T-cell (primary cell): Measurements from ENCODE around the gene CFAP53. TPM values are rescaled to one million over a fixed set of nuclear protein-coding genes. Genes with fewer than 3 reads are reported as not detected.

Experiments used
- ATAC-seq, 4 experiments: fragments of 200-7000 bp in 3 of 4; fragments of 150-1000 bp in 1 of 4; cut with Tn5 transposase; replicated peaks in 1 of 4; 1 replicate in 3 of 4; 2 replicates in 1 of 4; pipeline ENCODE4 v1.10.0; 2021; ENCODE audit warnings: moderate library complexity in 3 of 4, mild to moderate bottlenecking in 2 of 4, moderate number of reproducible peaks in 1 of 4
- CTCF ChIA-PET, 2 donors: fragments of 300-600 bp; sonication (Branson Sonifier 250); formaldehyde crosslinking; loops; one replicate each; lab custom pipeline; 2022; ENCODE audit warnings: antibody characterized with exemption in 2 of 2; lab: Charles Lee
- POLR2A ChIA-PET, 2 donors: fragments of 300-600 bp; sonication (Branson Sonifier 250); formaldehyde crosslinking; loops; one replicate each; lab custom pipeline; 2022; ENCODE audit warnings: antibody characterized with exemption in 2 of 2; lab: Charles Lee
- DNase-seq, 35 experiments: peaks; one replicate each; pipeline versions ENCODE4 v3.0.0 to v3.0.0-alpha.2; 2013 to 2023
- H3K27ac ChIP-seq: one replicate; pipeline ENCODE4 v1.5.1; 2013; ENCODE audit warnings: low read length
- H3K27me3 ChIP-seq, 2 experiments: replicated peaks in 1 of 2; 1 replicate in 1 of 2; 2 replicates in 1 of 2; pipeline versions ENCODE4 v1.6.1 to v1.7.0; 2013; ENCODE audit warnings: low read length in 1 of 2, mixed read lengths in 1 of 2; ENCODE audit not compliant: control insufficient read depth in 2 of 2, insufficient read depth in 2 of 2; ENCODE audit errors: extremely low read depth in 1 of 2
- H3K36me3 ChIP-seq, 2 donors: 1 replicate in 1 of 2; 2 replicates in 1 of 2; pipeline versions ENCODE4 v1.6.1 to v1.7.0; 2013; ENCODE audit warnings: low read length in 1 of 2; ENCODE audit not compliant: control insufficient read depth in 2 of 2, insufficient read depth in 1 of 2; ENCODE audit errors: extremely low read depth in 1 of 2
- H3K4me1 ChIP-seq, 2 experiments: 1 replicate in 1 of 2; 2 replicates in 1 of 2; pipeline versions ENCODE4 v1.6.1 to v1.7.0; 2013; ENCODE audit warnings: low read length in 2 of 2, mixed read lengths in 1 of 2; ENCODE audit not compliant: insufficient read depth in 2 of 2, control insufficient read depth in 1 of 2; ENCODE audit errors: extremely low read depth in 1 of 2
- H3K4me3 ChIP-seq, 2 donors: 1 replicate in 1 of 2; 2 replicates in 1 of 2; pipeline versions ENCODE4 v1.5.1 to v1.7.0; 2013; ENCODE audit warnings: mild to moderate bottlenecking in 2 of 2, low read length in 1 of 2, moderate library complexity in 1 of 2; ENCODE audit not compliant: control insufficient read depth in 1 of 2; ENCODE audit errors: extremely low read depth in 1 of 2
- H3K9me3 ChIP-seq: 2 replicates; pipeline ENCODE4 v1.7.0; 2013
- H3K27ac Mint-ChIP-seq, 2 donors: one replicate each; pipeline ENCODE4 v1.8.0; 2020 to 2021; ENCODE audit warnings: mild to moderate bottlenecking in 2 of 2, mixed read lengths in 2 of 2
- H3K27me3 Mint-ChIP-seq, 2 donors: one replicate each; pipeline ENCODE4 v1.8.0; 2021 to 2022; ENCODE audit warnings: mixed read lengths in 2 of 2
- H3K36me3 Mint-ChIP-seq: one replicate; pipeline ENCODE4 v1.8.0; 2021; ENCODE audit warnings: mixed read lengths
- H3K4me1 Mint-ChIP-seq, 3 donors: one replicate each; pipeline ENCODE4 v1.8.0; 2020 to 2022; ENCODE audit warnings: mixed read lengths in 3 of 3, mild to moderate bottlenecking in 1 of 3
- H3K4me3 Mint-ChIP-seq, 3 donors: one replicate each; pipeline ENCODE4 v1.8.0; 2020 to 2022; ENCODE audit warnings: mild to moderate bottlenecking in 3 of 3, mixed read lengths in 3 of 3, moderate library complexity in 3 of 3
- H3K9me3 Mint-ChIP-seq, 3 donors: one replicate each; pipeline ENCODE4 v1.8.0; 2020 to 2022; ENCODE audit warnings: mixed read lengths in 3 of 3
- WGBS: methylation state at CpG from one replicate; pipeline ENCODE4 v1.1.5; 2013; ENCODE audit warnings: missing lambda C conversion rate; ENCODE audit not compliant: insufficient coverage; 5-methylcytosine and 5-hydroxymethylcytosine counted together
- total RNA-seq, 35 experiments: library from RNA in 6 of 35; stranded (reverse) in 6 of 35; fragments of 120-200 nt in 1 of 35; gene quantifications; one replicate each; pipeline versions ENCODE4 v1.2.1 to v1.2.4 and lab custom pipeline; 2013 to 2026

CFAP53 gene
- total RNA-seq, 5 donors from 2014 or later (not counting 1 experiment from before 2014, with no cell fraction given), result 0.56 to 1.2 (median 0.95) TPM; not detected in 1

DNA sequence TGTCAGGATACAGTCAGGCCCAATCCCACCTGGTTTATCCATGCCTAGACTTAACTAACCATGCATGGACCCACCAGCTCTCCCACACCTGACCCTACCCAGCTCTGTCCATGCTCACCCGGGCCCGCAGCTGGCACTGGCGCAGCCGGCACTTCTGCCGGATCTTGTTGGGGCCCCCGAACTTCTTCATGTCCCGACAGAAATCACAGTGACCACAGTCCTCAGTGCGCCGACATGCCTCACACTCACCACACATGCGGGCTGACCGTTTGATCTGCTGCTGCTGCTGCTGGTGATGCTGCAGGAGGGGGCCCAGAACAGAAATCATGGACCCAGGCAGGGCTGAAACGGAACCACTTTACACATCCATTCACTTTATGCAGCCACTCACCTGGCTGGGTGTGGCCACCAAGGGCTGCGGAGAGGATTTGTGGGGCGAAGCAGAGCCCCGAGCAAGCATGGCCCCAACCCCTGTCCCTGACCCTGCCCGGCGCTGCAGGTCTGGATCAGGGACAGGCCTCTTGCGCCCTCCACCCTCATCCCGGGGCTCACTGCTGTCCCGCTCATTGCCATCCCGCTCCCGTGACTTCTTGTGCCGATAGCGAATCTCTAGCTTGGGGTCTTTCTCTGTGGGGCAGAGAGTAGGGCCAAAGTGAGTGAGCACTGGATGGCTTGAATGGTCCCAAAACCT is 19.5 kb upstream of the CFAP53 start:
- CTCF ChIA-PET, result no interaction called here
- peaks cover 38 to 50% (median 39%) of the 10 kb centered on the region in 3 donors for H3K4me1 Mint-ChIP-seq
- POLR2A ChIA-PET, result no interaction called here
- Histone ChIP-seq H3K4me1 (peaks cover 11 to 35% of the 10 kb centered on the region in 2 experiments), H3K27me3 (no peaks in the 10 kb centered on the region), H3K9me3 (no peaks in the 10 kb centered on the region), H3K4me3 (no peak overlapping the region), H3K27ac (no peak overlapping the region), H3K36me3 (peaks cover 19 to 31% of the 10 kb centered on the region in 2 donors)
- ATAC-seq (no peak), DNase-seq (no peak)
- H3K27me3 Mint-ChIP-seq, result no peaks in the 10 kb centered on the region
- H3K27ac Mint-ChIP-seq, result no peak overlapping the region
- 97% methylated on average over 18 of the region's 24 CpGs for WGBS
- H3K36me3 Mint-ChIP-seq, result peaks cover 39% of the 10 kb centered on the region
- no peaks in the 10 kb centered on the region for H3K9me3 Mint-ChIP-seq
- H3K4me3 Mint-ChIP-seq, result peak overlapping the region; percentile 93 to 96 (median 95)

DNA sequence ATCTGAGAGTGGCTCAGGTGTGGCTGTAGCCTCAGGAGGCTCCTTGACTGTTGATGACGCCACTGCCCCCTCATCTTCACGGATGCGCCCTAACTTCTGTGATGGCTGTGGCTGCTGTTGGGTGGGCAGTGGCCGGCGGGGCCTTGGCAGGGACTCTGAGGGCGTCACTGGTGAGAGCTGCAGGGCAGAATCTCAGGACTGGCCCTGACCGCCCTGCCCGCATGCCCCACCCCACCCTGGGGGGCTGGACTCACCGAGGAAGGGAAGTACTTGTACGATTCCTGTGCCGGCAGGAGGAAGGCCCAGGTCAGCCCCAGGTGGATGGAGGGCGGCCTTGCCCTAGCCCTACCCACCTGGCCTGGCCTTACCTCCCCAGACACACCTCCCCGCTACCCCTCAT is 18.8 kb upstream of the CFAP53 start:
- Histone ChIP-seq H3K36me3 (peaks cover 19 to 31% of the 10 kb centered on the region in 2 donors), H3K27me3 (no peaks in the 10 kb centered on the region), H3K4me3 (no peak overlapping the region), H3K9me3 (no peaks in the 10 kb centered on the region), H3K4me1 (peaks cover 18 to 42% of the 10 kb centered on the region in 2 experiments), H3K27ac (no peak overlapping the region)
- ChIA-PET POLR2A (no interaction called here), CTCF (no interaction called here)
- H3K9me3 Mint-ChIP-seq, result no peaks in the 10 kb centered on the region
- no peak overlapping the region for H3K27ac Mint-ChIP-seq
- no peaks in the 10 kb centered on the region for H3K27me3 Mint-ChIP-seq
- WGBS, result 98% methylated on average over 9 of the region's 13 CpGs
- DNase-seq (no peak), ATAC-seq (no peak)
- peaks cover 45 to 57% (median 46%) of the 10 kb centered on the region in 3 donors for H3K4me1 Mint-ChIP-seq
- H3K36me3 Mint-ChIP-seq, result peaks cover 39% of the 10 kb centered on the region
- H3K4me3 Mint-ChIP-seq, result peak overlapping the region in 2 of 3 donors; percentile 37 to 96

DNA sequence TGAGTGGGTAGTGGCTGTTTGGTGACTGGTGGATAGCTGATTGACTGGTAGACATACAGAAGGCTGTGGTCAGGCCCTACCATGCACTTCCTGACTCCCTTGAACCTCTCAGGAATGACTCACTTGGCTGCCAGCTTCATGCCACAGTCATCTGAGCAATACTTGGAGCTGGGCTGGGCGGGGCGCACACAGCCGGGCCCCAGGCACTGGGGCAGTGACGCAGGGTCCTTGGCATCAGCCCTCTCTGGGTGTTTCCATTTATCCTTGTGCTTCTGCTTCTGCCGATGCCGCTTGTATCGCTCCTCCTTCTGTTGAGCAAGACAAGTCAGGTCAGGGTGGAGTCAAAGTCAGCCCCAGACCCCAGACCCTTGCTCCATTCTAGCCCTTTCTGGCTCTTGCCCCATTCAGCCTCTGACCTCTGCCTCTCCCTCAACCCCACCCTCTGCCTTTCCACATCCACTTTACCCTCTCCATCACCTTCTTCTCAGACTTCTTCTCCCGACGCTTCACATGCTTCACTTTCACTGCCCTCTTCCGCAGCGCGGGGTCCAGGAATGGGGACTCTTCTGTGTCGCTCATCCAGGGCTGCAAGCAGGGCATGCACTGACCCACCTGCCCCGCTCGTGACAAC is 18.1 kb upstream of the CFAP53 start:
- peak overlapping the region; percentile 37 to 63 for H3K27ac Mint-ChIP-seq
- DNase-seq (no peak), ATAC-seq (no peak)
- Histone ChIP-seq H3K36me3 (peaks cover 19 to 31% of the 10 kb centered on the region in 2 donors), H3K4me1 (peaks cover 22 to 47% of the 10 kb centered on the region in 2 experiments), H3K9me3 (no peaks in the 10 kb centered on the region), H3K27ac (no peak overlapping the region), H3K27me3 (no peaks in the 10 kb centered on the region), H3K4me3 (no peak overlapping the region)
- peaks cover 50 to 64% (median 51%) of the 10 kb centered on the region in 3 donors for H3K4me1 Mint-ChIP-seq
- H3K36me3 Mint-ChIP-seq, result peaks cover 39% of the 10 kb centered on the region
- ChIA-PET POLR2A (no interaction called here), CTCF (no interaction called here)
- no peaks in the 10 kb centered on the region for H3K9me3 Mint-ChIP-seq
- peak overlapping the region; percentile 25 to 96 (median 63) for H3K4me3 Mint-ChIP-seq
- no peaks in the 10 kb centered on the region for H3K27me3 Mint-ChIP-seq
- WGBS, result 97% methylated on average over 13 of the region's 15 CpGs

DNA sequence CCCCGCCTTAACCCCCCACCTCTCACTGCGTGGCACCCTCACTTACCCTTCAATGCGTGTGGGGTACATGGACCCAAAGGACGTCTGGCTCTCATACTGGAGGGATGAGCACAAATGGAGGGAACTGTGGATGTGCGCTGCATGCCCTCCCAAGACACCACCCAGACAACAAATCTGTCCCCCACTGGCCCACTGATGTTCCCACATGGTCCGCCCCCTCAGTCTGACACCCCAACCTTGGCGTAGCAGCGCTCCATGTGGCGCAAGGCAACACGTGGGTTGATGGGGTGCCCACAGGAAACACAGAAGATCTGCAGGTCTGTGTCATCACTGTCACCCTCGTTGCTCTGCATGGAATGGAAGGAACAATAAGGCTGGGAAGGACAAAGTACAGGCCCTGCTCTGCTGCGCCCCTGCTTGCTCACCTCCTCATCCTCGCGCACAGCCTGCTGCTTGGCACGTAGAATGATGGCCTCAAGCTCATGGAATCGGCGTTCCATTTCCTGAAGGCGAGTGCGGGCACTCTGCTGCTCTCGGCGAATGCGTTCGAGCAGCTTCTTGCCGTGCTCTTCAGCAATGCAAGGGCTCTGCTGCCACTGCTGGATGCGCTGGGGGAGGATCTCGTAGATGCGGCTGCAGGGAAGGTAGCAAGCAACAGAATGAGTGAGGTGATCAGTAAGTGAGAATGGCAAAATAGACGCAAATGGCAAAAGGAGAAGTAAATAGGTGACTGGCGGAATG is 17.3 kb upstream of the CFAP53 start:
- ATAC-seq, result no peak
- peaks cover 19 to 36% of the 10 kb centered on the region in 2 donors for H3K36me3 ChIP-seq
- Mint-ChIP-seq H3K36me3 (peaks cover 42% of the 10 kb centered on the region), H3K4me1 (peaks cover 51 to 64% (median 53%) of the 10 kb centered on the region in 3 donors), H3K27ac (peak overlapping the region in 1 of 2 donors; percentile 37), H3K9me3 (no peaks in the 10 kb centered on the region), H3K27me3 (no peaks in the 10 kb centered on the region), H3K4me3 (peak overlapping the region in 2 of 3 donors; percentile 63 to 96)
- no peaks in the 10 kb centered on the region for H3K27me3 ChIP-seq
- no peaks in the 10 kb centered on the region for H3K9me3 ChIP-seq
- ChIA-PET POLR2A (interaction anchor here in 1 of 2 donors (0.6 kb wide), 1 partner anchor 866 kb away, joined by 3 read pairs; no protein-coding TSS in a partner anchor), CTCF (no interaction called here)
- 88% methylated on average over 24 of the region's 29 CpGs for WGBS
- no peak overlapping the region for H3K4me3 ChIP-seq
- H3K4me1 ChIP-seq, result peaks cover 28 to 47% of the 10 kb centered on the region in 2 experiments
- H3K27ac ChIP-seq, result no peak overlapping the region
- DNase-seq, result no peak

DNA sequence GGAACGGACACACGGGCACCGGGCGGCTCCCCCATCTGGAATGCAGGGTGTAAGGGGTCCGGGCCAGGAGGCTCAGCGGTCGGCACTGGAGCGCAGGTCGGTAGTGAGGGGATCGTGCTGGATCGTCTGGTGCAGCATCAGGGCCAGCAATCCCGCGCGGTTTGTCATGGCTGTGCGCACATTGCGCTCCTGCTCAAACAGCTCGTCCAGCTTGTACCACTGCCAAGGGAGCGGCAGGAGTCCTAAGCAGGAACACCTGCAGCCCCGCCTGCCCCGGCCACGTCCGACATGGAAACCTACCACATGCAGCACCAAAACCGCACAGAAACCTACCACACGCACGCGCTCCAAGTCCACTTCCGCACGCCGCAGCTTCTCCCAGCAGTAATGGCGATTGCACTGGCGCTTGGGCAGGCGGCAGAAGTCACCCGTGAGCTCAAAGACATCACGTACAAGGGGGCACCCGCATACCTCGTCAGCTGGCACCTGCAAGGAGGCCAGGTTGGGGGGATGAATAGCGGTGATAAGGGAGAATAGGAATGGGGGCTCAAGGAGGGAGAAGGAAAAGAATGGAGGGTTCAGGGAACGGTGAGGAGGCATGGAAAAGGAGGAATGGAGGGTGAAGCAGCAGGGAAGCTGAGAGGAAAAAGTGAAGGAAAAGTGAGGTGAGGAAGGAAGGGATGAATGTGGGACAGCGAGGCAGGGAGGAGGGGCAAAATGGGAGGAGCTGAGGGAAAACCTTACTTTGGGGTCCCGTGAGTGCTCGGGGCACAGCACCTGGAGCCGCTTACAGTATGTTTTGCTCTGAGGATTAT is 16.4 kb upstream of the CFAP53 start:
- DNase-seq, result no peak

More for the DNA sequence above, 16.4 kb upstream of the CFAP53 start:
- ChIA-PET CTCF (no interaction called here), POLR2A (no interaction called here)
- H3K36me3 ChIP-seq, result peaks cover 19 to 43% of the 10 kb centered on the region in 2 donors
- H3K4me1 Mint-ChIP-seq, result peaks cover 54 to 66% (median 55%) of the 10 kb centered on the region in 3 donors
- H3K4me3 ChIP-seq, result no peak overlapping the region
- H3K4me1 ChIP-seq, result peaks cover 30 to 46% of the 10 kb centered on the region in 2 experiments
- 95% methylated on average over 39 of the region's 42 CpGs for WGBS
- no peaks in the 10 kb centered on the region for H3K27me3 ChIP-seq
- H3K9me3 Mint-ChIP-seq, result no peaks in the 10 kb centered on the region
- peaks cover 45% of the 10 kb centered on the region for H3K36me3 Mint-ChIP-seq
- H3K9me3 ChIP-seq, result no peaks in the 10 kb centered on the region
- no peaks in the 10 kb centered on the region for H3K27me3 Mint-ChIP-seq
- H3K4me3 Mint-ChIP-seq, result peak overlapping the region; percentile 90 to 96 (median 96)
- no peak for ATAC-seq
- no peak overlapping the region for H3K27ac ChIP-seq
- H3K27ac Mint-ChIP-seq, result peak overlapping the region; percentile 23 to 39
